ENCODE measurements around the gene AGK.
A peak's percentile ranks its signal among the peaks of the same experiment; 100 is the strongest.

AGK gene

GRCh38 chr7:141551094-141551781 lies at the start of gene AGK:
Gene AGK (plus strand): TSS chr7:141551410. CDS start chr7:141555467, 4,057 bp downstream.
- DNase-seq (ENCODE audit: low read depth) = peak; percentile 42

DNA sequence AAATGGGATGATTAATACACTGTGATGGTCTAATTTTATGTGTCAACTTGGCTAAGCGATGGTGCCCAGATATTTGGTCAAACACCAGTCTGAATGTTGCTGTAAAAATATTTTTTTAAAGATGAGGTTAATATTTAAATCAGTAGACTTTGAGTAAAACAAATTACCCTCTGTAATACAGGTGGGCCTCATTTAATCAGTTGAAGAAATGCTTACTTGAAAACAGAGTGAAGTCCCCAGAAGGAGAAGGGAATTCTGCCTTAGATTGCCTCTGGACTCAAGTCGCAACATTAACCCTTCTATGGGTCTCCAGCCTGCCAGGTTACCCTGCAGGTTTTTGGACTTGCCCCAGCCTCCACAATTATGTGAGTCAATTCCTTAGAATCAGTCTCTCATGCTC lies 49.8 kb upstream of the AGK start:
- DNase-seq (ENCODE audit: low read depth) = no peak

- DNase-seq (ENCODE audit: low read depth) = no peak
Measured at GRCh38 chr7:141511316-141511675, 39.9 kb upstream of the AGK start.

- no peak for DNase-seq (ENCODE audit: low read depth)
Measured at GRCh38 chr7:141511676-141512396, 39.4 kb upstream of the AGK start.

DNA sequence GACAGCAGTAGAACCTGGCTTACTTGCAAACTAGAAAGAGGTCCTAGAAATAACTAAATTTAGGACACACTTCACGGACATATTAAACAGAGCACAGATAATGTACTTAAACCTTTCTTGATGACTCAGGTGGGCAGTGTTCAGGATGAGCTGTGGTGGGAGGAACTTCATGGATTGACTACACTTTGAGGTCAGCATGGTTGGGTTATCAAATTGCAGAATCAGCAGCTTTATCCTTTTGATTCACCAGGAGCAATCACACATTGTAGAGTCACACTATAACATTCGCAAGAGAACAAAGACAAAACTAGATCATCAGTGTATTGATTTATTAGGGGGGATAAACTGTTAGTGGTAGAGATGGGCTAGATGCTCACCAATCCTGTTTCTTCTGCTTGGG lies 38.6 kb upstream of the AGK start:
- no peak for DNase-seq (ENCODE audit: low read depth)

GRCh38 chr7:141513720-141514119 lies 37.5 kb upstream of the AGK start:
- no peak for DNase-seq (ENCODE audit: low read depth)

- DNase-seq (ENCODE audit: low read depth) = no peak
Measured at GRCh38 chr7:141515941-141516340, 35.3 kb upstream of the AGK start.

- DNase-seq (ENCODE audit: low read depth) = no peak
Measured at GRCh38 chr7:141519623-141520022, 31.6 kb upstream of the AGK start.

- DNase-seq (ENCODE audit: low read depth) = no peak
Measured at GRCh38 chr7:141522657-141523342, 28.4 kb upstream of the AGK start.

DNA sequence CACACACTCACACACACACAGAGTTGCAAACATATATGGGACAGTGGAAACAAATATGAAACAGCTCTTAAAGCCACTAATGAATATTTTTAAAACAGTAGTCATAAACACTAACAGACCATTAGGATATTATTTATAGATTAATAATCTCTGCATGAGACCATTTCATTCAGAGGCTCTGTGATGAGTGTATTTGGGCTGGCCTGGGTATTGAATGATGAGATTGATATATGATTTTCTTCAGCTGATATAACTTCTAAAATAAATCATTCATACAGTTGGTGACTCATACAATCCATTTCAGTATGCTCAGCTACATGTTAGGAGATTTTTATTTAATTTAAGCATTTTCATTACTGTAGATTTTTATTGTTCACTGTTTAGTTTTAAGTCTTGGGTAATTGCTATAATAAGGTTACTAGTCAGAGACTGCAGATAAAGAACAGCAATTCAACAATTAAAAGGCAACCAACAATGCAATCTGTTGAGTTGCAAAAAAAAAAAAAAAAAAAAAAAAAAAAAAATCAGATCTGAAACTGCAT lies 25.2 kb upstream of the AGK start:
- no peak for DNase-seq (ENCODE audit: low read depth)

DNA sequence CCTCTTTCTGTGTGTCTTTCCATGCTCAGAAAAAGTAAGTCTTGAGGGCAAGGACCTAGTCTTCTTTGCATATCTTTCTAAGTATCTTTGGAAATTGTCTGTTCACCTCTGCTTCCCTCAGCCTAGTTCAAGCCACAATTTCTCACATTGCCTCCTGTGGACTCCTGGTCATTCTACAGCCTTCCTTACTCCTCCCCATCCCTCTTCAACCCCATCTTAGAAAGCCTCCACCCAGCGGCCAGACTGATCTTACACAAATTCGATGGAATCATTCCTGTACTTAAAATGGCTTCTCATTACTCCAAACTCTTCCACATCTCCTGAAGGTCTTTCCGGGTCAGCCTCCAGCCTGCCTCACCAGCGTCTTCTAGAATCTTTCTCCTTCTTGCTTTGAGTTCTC lies 24.1 kb upstream of the AGK start:
- no peak for DNase-seq (ENCODE audit: low read depth)

DNA sequence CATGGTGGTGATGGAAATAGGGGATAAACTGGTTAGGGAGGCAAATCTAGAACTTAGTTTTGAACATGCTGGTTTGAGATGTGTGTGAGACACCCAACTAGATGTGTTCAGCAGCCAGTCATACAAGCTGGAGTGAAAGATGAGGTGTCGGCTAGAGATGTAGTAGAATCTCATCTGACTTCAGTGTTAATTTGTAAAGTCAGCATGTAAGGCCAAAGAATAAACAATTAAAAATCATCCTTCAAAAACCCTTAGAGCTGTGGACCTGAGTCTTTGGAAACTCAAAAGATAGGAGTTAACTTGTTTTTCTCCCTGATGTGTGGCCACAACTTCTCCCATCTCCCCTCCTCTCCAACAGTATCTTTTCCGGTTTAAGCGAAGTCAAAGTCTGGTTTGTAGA lies 22.8 kb upstream of the AGK start:
- DNase-seq (ENCODE audit: low read depth) = no peak

DNA sequence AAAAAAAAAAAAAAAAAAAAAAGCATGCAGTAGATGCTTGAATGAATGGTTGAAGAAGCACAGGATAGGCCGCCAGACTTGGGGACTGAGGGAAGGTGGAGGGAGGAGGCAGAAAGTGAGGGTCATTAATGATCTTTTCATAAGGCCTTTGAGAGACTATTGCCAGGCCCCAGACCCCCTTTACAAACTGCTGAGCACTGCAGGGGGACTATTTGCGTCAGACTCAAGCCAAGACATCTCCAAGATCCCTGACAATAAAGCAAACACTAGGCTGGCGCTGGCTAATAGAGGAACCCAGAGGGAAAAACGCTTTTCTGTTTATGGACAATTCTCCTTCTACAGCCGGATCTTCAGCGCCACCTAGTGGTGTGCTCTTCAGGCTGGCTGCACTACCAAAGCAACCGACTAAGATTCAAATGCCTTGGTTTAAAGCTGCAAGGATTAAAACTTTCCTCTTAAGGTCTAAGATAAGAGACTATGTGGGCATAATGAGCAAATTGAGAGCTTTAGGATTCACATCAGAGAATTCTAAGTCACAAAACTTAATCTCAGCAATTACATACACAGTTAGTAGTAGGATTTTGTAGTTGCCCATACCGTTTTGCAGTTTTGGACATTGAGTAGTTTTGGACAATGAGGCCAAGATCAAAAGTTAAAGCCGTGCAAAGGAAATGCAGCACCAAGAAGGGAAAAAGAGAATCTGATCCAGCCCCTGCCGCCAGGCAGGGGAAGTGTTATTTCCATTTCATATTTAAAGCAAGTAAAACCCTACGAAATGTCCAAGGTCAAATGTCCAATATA lies 17.9 kb upstream of the AGK start:
- DNase-seq (ENCODE audit: low read depth) = no peak

GRCh38 chr7:141534757-141535737 lies 16.2 kb upstream of the AGK start:
- DNase-seq (ENCODE audit: low read depth) = no peak

- no peak for DNase-seq (ENCODE audit: low read depth)
Measured at GRCh38 chr7:141537906-141538305, 13.3 kb upstream of the AGK start.

DNA sequence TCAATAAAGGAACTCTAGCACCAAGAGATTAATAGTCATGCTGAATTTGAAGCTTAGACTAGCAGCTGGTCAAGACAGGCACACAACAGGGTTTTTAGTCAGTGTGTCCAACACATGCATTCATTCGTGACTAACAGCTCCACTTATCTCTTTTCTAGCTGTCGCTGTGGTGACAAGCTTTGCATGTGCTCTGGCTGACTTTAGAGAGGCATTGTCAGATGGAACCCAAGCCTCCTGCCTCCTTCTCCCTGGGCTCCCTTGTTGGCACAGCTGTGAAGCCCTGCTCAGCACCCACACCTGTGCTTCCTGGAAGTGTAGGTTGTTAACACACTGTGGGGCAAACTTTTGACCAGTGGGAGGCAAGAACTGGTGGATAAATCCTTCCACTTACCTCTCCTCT lies 9.8 kb upstream of the AGK start:
- DNase-seq (ENCODE audit: low read depth) = no peak

- DNase-seq (ENCODE audit: low read depth) = no peak
Measured at GRCh38 chr7:141544831-141545230, 6.4 kb upstream of the AGK start.

DNA sequence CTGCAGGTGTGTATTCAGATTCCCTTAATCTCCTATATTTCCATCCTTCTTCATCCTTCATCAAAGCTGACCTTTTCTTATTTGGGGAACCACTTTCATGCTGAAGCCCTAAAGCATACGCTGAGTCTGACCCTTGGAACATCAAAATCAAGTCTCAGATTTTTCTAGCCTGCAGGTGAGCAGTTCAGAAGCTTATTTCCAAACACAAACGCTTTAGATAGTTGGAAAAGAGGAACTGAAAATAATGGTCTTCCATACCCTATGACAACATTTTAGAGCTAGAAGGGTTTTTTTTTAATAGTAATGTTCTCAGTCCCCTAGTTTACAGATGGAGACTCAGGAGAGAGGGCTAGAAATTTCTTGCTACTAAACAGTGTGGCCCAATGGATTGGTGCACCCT lies 1.6 kb upstream of the AGK start:
- no peak for DNase-seq (ENCODE audit: low read depth)

GRCh38 chr7:141550386-141551093 lies 670 bp upstream of the AGK start:
- no peak for DNase-seq (ENCODE audit: low read depth)

DNA sequence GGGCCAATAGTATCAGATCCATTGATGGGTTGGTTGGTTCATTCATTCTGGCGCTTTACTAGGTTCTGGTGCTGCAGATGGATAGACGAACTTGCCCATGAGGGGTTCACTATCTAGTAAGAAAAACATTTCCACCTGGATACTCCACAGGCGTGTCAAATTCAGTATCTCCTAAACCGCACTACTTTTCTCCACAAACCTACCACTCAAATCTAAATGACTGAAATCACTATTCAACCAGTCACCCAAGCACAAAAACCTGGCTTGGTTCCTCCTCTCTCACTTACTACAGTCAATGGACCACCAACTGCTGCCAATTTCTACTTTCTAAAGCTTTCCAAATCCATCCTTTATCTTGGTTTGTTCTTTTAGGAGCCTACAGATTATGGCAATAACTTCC lies 572 bp downstream of the AGK start:
- DNase-seq (ENCODE audit: low read depth) = no peak
